ENCODE data around the gene CDH26.
A peak's percentile ranks its signal among the peaks of the same experiment; 100 is the strongest.

The CDH26 gene

DNA sequence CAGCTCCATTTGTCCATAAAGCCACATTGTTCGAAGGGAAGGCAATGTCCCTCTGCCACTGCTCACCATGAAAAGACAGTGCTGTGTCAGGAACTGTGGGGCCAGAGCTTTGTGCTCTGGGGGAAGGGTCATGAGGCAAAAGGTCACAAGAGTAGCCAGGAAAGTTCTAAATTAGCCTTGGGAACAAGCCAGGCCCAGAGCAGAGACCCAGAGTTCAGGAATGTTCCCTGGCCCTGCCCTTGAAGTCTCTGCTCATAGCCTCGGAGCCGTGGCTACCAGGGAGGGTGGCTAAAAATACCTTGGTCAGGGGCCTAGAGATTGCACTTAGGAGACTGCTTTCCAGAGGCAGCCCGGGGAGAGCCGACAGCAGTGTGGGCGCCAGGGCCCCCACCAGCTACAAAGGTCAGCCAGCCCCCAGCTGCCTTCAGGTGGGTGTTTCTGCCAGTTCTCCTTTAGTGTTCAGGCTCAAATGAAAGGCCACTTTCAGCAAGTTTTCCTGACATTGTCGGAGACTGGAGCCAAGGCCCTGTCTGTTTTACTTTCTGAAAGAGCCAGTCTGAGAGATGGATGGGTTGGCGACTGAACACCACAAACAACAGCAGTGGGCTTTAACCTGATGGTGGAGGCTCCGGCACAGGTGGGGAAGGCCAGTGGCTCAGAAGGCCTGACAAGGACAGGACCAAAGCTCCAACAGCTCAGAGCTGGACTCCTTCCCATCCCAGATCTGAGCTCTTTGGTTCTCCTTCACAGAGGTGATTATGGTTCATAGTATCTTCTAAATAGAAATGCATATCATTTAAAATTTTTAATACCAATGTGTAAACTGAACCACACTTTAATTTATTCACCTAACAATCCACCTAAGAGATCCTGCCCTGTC lies 76.2 kb downstream of the CDH26 start:
- H3K27ac Mint-ChIP-seq, result peak overlapping the region in 1 of 3 experiments; percentile 51
- peaks cover 47% of the 10 kb centered on the region for H3K4me1 Mint-ChIP-seq
- no peak overlapping the region for H3K4me3 Mint-ChIP-seq
- TF ChIP-seq, protein P1, sequence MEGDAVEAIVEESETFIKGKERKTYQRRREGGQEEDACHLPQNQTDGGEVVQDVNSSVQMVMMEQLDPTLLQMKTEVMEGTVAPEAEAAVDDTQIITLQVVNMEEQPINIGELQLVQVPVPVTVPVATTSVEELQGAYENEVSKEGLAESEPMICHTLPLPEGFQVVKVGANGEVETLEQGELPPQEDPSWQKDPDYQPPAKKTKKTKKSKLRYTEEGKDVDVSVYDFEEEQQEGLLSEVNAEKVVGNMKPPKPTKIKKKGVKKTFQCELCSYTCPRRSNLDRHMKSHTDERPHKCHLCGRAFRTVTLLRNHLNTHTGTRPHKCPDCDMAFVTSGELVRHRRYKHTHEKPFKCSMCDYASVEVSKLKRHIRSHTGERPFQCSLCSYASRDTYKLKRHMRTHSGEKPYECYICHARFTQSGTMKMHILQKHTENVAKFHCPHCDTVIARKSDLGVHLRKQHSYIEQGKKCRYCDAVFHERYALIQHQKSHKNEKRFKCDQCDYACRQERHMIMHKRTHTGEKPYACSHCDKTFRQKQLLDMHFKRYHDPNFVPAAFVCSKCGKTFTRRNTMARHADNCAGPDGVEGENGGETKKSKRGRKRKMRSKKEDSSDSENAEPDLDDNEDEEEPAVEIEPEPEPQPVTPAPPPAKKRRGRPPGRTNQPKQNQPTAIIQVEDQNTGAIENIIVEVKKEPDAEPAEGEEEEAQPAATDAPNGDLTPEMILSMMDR (IDR thresholded peaks at IDR 0.05; ENCODE audit: unreplicated experiment in 3 of 3), result no peak
- no peaks in the 10 kb centered on the region for H3K36me3 Mint-ChIP-seq (ENCODE audit: low read depth)
- peaks cover 5% of the 10 kb centered on the region for H3K9me3 Mint-ChIP-seq
- H3K27me3 Mint-ChIP-seq (ENCODE audit: low read depth), result peaks cover 41% of the 10 kb centered on the region

DNA sequence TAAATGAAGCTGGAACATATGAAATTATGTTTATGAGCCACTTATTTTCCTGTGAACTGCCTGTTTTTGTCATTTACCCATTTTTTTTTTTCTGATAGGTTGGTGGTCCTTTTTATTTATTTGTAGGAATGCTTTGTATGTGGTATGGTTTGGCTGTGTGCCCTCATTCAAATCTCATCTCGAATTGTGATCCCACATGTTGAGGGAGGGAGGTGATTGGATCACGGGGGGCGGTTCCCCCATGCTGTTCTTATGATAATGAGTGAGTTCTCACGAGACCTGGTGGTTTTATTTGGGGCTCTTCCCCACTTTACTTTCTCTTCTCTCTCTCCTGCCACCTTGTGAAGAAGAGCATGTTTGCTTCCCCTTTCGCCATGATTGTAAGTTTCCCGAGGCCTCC lies 77.3 kb downstream of the CDH26 start:
- TF ChIP-seq, protein P1 (IDR thresholded peaks at IDR 0.05; ENCODE audit: unreplicated experiment in 3 of 3), result no peak
- Mint-ChIP-seq H3K36me3 (ENCODE audit: low read depth) (no peaks in the 10 kb centered on the region), H3K4me1 (peaks cover 47% of the 10 kb centered on the region), H3K27ac (no peak overlapping the region), H3K4me3 (no peak overlapping the region), H3K9me3 (peaks cover 5% of the 10 kb centered on the region), H3K27me3 (ENCODE audit: low read depth) (peaks cover 49% of the 10 kb centered on the region)

DNA sequence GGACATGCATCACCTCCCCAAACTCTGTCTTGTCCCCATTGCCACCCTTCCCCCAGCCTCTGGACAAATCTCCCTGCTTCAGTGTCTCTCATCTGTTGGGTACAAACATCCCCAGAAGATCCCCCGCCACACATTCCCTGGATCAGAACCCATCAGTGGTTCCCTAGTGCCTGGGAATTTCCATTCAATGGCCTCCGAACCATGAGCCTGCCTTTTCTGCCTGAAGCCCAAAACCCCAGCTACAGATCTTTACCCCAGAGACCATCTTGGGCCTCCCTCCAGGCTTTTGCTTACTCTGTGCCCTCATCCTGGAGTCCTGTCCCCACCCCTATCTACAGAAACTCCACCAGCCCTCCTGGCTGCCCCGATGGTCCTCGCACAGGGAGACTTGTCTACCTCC lies 78.1 kb downstream of the CDH26 start:
- Mint-ChIP-seq H3K9me3 (peaks cover 5% of the 10 kb centered on the region), H3K36me3 (ENCODE audit: low read depth) (no peaks in the 10 kb centered on the region), H3K4me3 (no peak overlapping the region), H3K27ac (no peak overlapping the region), H3K27me3 (ENCODE audit: low read depth) (peaks cover 51% of the 10 kb centered on the region), H3K4me1 (peaks cover 42% of the 10 kb centered on the region)
- TF ChIP-seq, protein P1 (IDR thresholded peaks at IDR 0.05; ENCODE audit: unreplicated experiment in 3 of 3), result no peak

DNA sequence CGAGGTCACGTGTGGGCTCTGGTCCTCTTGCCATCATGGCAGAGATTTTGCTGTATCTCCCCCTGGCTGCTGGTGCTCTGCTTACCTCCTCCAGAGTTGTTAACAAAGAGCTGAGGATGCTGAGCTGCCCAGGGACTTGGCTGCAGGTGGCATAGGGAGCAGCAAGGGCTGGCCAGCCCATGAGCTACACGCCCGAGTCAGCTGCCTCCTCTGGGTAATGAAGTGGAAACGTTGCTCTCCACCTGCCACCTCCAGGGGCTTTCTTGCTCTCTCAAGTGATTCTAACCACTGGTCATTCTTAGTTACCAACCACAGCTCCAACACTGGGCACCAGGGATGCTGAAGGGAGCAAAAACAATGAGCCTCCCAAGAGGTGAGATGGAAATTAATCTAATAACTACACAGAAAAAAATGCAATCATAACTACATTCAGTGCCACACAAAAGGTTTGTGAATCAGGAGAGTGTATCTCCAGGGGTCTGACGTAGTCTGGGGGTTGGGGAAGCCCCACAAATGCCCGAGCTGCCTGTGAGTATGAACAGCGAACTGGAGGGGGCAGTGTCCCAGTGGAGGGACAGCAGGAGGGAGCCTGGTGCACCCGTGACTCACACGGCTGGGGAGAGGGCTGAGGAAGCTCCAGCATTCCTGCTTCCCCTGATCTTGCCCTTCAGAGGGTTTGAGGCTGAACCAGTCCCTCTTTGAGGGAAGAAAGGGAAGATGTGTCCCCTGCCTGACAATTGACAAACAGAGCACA lies 78.7 kb downstream of the CDH26 start:
- H3K27me3 Mint-ChIP-seq (ENCODE audit: low read depth), result peaks cover 53% of the 10 kb centered on the region
- TF ChIP-seq, protein P1 (IDR thresholded peaks at IDR 0.05; ENCODE audit: unreplicated experiment in 3 of 3), result no peak
- H3K4me1 Mint-ChIP-seq, result peaks cover 42% of the 10 kb centered on the region
- peaks cover 3% of the 10 kb centered on the region for H3K9me3 Mint-ChIP-seq
- H3K36me3 Mint-ChIP-seq (ENCODE audit: low read depth), result no peaks in the 10 kb centered on the region
- H3K27ac Mint-ChIP-seq, result no peak overlapping the region
- no peak overlapping the region for H3K4me3 Mint-ChIP-seq

DNA sequence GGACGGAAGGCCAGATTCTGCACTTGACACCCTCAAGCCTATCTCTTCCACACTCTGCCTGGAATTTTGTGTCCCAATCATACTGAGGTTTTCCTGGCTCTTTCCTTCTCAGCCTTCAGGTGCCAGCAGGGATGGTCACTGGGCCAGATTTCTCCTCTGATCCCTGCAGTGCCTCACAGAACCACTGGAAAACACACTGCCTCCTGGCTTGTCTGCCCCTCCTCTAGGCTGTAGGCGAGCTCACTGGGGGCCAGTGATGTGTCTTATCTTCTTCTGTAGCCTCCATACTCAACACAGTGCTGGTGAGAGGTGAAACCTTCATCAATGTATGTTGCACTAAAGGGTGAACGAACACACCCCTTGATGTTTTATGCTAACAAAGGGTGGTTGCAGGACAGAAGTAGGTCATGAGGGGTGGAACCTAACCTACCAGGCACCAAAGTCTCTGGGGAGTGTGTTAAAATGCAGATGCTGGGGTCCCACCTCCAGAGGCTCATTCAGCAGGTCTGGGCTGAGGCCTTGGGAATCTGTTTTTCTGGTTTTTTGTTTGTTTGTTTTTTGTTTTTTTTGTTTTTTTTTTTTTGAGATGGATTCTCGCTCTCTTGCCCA lies 80.3 kb downstream of the CDH26 start:
- Mint-ChIP-seq H3K27ac (no peak overlapping the region), H3K36me3 (ENCODE audit: low read depth) (no peaks in the 10 kb centered on the region), H3K27me3 (ENCODE audit: low read depth) (peaks cover 53% of the 10 kb centered on the region), H3K4me1 (peaks cover 38% of the 10 kb centered on the region), H3K4me3 (no peak overlapping the region), H3K9me3 (peaks cover 3% of the 10 kb centered on the region)
- TF ChIP-seq, protein P1 (IDR thresholded peaks at IDR 0.05; ENCODE audit: unreplicated experiment in 3 of 3), result no peak

Data from nephron (organoid).